ENCODE data around the gene AZGP1.

Gene AZGP1

GRCh38 chr7:99918959-99919813 is 56.6 kb downstream of the AZGP1 start, which contains the start of gene TRIM4:
TSS of gene TRIM4 (minus strand) at chr7:99919530. CDS start at chr7:99919401, 129 bp downstream.
- Mint-ChIP-seq H3K4me3 (peak within 1 kb of the TSS; percentile 94), H3K36me3 (ENCODE audit: low read depth) (peaks cover 25% of the 10 kb centered on the region), H3K9me3 (no peaks in the 10 kb centered on the region), H3K27ac (peak within 1 kb of the TSS; percentile 96), H3K27me3 (no peaks in the 10 kb centered on the region), H3K4me1 (peaks cover 46% of the 10 kb centered on the region)
- DNase-seq, result peak; percentile 92
- peak; percentile 100 for ATAC-seq
